D341Med (cell line): Measurements from ENCODE around the gene SERINC1.
A peak's percentile ranks its signal among the peaks of the same experiment; 100 is the strongest.
"Not testable (repeated sequence)": the region's sequence is repeated elsewhere in the genome, so short reads cannot be mapped to it uniquely, and the experiment has no call there.

Experiments
- DNase-seq: peaks from one replicate; pipeline ENCODE4 v3.0.0; 2012; ENCODE audit warnings: low spot score

Gene SERINC1

GRCh38 chr6:122471107-122472021, at the start of gene SERINC1:
TSS of gene SERINC1 (minus strand) at chr6:122471807. CDS start at chr6:122471737, 70 bp downstream.
- peak; percentile 95 for DNase-seq

DNA sequence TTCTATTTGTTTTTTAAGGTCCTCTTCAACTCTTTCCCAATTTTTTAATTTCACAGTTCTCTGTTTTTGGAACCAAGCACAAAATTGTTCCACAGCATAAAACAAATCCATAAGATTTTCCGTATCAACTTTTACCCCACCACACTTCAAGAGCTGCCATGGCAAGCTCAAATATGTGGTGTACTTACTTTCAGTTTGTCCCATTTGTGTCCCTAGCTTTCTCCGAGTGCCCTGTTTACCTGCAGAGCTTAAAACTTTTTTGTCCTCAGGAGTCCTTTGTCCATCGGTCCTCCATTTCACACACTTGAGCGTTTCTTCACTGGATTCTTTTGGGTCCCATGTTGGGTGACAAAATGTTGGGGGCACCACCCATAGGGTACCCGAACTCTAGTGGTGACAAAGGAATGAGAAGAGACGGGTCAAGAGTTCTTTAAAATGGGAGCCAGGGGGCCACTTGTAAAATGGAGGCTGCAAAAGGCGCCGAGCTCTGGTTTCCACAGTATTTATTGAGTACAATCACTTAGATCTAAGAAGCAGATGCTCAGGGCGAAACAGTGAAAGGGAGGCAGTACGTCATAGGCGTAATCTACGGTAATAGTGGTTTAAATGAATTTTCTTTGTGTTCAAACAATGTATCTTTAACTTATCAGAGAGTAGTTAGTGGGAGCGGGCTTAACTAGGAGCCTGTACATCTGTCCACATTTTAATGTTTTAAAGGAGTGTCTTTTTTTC, 39.8 kb upstream of the SERINC1 start:
- DNase-seq, result no peak

DNA sequence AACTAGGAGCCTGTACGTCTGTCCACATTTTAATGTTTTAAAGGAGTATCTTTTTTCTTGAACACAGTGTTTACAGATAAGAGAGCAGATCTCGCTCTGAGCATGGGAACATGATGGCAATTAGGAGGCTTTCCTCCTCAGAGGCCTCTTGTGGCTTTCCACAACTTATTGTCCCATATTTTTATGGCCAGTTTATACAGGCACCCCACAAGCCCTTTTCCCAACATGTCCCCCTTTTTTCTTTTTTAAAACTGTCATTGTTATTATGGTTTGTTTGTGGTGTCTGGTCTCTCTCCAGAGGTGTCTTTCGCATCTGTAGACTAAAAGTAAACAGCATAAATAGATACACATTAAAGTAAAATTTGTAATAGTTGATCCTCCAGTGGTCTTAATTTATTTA, 33.6 kb upstream of the SERINC1 start:
- DNase-seq, result not testable (repeated sequence)

- no peak for DNase-seq
Observed at GRCh38 chr6:122501475-122501874, 29.9 kb upstream of the SERINC1 start.

DNA sequence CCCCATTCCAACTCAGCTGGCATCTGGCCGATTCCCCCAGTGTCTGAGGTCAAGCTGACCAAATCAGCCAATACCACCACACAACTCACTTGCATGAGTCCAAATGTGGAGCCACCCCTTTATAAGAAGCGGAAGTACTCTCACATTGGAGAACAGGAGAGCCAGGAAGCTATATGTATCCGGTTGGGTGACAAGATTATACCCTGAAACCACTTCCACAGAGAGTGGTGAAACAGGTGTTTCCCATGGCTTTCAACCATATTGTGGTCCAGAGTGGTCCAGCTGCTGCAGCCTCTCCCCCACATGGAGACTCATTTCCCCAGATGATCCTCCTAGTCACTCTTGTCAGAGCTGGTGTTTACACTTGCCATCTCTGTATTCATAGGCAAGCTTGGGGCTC, 24.0 kb upstream of the SERINC1 start:
- DNase-seq, result no peak

GRCh38 chr6:122494665-122495272, 23.2 kb upstream of the SERINC1 start:
- no peak for DNase-seq

- peak; percentile 76 for DNase-seq
Observed at GRCh38 chr6:122491919-122492555, 20.4 kb upstream of the SERINC1 start.

DNA sequence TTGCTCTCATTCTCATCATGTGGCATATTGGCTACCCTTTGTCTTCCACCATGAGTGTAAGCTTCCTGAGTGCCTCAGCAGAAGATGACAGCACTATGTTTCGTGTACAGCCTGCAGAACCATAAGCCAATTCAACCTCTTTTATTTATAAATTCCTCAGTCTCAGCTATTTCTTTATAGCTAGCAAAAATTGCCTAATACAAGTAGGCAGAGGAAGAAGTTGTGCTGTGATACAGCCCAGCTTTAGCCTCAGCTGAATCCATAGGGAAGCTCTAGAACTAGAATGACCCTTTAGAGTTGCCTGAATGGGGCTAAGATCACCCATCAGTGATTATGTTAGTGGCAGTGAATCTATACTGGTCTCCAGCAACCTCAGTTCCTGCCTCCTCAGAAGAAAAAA, 19.0 kb upstream of the SERINC1 start:
- no peak for DNase-seq

- DNase-seq, result no peak
Observed at GRCh38 chr6:122484760-122485159, 13.2 kb upstream of the SERINC1 start.

DNA sequence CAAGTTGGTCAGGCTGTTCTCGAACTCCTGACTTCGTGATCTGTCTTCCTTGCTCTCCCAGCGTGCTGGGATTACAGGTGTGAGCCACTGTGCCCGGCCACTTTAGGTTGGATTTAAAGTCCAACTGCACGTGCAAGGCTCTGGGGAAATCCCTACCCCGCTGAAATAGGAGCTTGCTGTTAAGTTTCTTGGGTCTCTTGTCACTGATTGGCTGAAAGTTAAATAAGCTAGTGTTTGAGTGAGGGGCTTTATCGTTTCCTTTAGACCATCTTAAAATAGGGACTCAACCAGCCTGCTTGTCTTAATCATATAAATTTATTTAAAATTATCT, 11.1 kb upstream of the SERINC1 start:
- no peak for DNase-seq

DNA sequence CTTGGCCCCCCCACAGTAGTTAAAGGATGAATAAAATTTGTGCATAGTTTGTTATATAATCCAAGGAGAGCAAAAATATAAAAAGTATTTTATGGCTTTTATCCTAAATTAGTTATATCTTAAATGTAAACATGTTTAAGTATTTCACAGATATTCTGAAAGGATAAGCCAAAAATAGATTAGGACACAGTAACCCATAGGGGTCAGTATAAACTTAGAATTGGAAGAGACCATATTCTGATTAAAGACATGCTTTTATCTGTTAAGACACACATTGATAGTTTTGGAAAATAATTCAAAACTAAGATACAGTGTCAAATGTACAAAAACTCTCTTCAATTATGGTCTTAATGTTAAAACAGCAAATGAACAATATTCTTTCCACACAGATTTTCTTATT, 4.5 kb upstream of the SERINC1 start:
- no peak for DNase-seq

DNA sequence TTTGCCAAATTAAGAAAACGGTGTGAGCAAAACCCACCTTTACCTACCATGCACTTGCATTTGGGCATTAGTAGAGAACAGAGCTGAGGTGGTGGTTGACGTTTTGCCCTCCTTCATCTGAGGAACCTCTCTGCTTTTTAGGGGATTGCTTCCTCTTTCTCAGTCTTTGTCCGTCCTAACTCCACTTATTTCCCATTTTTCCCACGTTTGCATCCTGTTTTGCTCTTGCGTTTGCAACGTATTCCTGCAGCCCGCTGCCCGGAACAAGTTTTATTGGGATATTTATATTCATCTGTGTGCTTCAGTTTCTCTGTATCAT, 374 bp upstream of the SERINC1 start:
- DNase-seq, result no peak

DNA sequence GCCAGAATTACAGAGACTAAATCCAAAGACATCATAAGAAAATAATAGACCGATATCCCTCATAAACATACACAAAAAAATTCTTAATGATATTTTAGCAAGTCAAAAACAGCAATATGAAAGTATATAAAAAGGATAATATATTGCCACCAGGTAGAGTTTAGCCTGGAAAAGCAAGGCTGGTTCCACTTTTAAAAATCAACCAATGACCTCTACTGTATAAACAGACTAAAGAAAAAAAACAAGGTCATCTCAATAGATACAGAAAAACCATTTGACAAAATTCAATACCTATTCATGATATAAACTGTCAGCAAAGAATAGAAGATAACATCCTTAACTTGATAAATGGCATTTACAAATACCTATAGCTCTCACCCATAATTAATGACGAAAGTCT, 9.7 kb downstream of the SERINC1 start:
- no peak for DNase-seq

GRCh38 chr6:122459865-122460416, 11.7 kb downstream of the SERINC1 start:
- DNase-seq, result not testable (repeated sequence)

DNA sequence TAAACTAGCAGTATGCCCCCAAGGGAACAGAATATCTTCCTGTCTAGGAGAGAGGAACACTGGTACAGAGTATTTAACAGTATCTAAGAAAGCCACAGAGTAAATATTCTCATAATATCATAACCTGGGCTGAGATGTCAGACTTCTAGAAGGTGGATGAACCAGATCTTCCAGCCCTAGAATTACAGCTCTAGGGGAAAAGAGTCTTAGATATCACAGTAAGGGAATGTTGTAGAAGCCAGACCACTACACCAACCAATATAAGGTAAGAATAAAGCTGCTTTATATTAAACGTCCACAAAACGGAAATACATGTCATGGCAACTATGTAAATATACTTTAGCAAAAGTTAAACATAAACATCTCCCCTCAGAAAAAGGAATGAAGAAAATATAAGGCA, 12.4 kb downstream of the SERINC1 start:
- no peak for DNase-seq

DNA sequence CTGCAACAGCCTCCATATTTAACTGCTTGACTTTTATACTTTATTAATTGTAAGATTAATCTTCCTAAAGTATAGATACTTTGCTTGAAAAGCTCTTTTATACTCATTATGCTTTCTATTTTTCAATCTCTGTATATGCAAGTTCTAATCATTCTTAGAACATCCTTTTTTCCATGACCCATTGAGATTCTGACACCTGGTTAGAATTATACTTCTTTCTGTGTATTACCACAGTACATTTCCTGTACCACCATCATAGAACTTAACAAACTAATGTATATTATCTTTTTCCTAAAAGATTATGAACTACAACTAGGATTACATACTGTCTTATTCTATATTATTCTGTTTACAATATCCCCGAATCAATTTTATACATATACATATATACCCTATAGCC, 13.5 kb downstream of the SERINC1 start:
- DNase-seq, result no peak

- DNase-seq, result not testable (repeated sequence)
Observed at GRCh38 chr6:122455116-122455515, 16.5 kb downstream of the SERINC1 start.

GRCh38 chr6:122454673-122455072, 16.9 kb downstream of the SERINC1 start:
- DNase-seq, result no peak

DNA sequence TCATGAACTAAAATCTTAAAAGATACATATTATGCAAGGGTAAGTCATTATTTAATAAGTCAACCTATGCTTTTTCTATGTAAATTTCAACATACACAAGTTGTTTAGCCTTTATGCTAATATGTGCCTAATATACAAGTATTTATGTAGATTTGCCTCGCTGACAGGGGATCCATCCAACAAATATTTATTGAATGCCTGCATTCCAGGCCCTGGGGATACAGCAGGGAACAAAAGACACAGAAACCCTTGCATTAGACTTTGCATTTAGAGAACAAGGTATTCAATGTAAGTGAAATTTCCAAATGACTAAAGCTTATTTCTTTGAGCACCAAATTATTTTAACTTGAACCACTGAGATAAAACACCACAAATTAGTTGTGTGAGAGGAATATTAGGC, 19.1 kb downstream of the SERINC1 start:
- DNase-seq, result no peak

DNA sequence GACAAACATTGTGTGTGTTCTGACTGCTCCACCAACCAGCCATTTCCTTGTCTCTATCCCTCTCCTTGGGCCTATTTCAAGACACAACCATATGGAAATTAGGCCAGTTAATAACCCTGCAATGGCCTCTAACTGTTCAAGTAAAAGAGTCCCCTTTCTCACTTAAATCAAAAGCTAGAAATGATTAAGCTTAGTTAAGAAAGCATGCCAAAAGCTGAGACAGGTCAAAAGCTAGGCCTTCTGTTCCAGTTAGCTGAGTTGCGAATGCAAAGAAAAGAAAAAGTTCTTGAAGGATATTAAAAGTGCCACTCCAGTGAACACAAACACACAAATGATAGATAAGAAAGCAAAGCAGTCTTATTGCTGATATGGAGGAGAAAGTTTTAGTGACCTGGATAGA, 22.5 kb downstream of the SERINC1 start:
- DNase-seq, result no peak

- no peak for DNase-seq
Observed at GRCh38 chr6:122445274-122445673, 26.3 kb downstream of the SERINC1 start.

GRCh38 chr6:122438975-122439374, 32.6 kb downstream of the SERINC1 start:
- no peak for DNase-seq
